Osteoblast (primary cell): ENCODE results near the gene METAP2. TPM values are rescaled to one million over a fixed set of nuclear protein-coding genes. Genes with fewer than 3 reads are reported as not detected.

Experiments used
- DNase-seq: peaks from one replicate; pipeline ENCODE4 v3.0.0; 2011; ENCODE audit warnings: low spot score, mixed read lengths; ENCODE audit not compliant: insufficient read length; ENCODE audit errors: missing footprints
- H2AFZ ChIP-seq: 2 replicates; pipeline ENCODE4 v1.6.0; 2011; ENCODE audit warnings: mild to moderate bottlenecking, low read length
- H3K27ac ChIP-seq: 2 replicates; pipeline ENCODE4 v1.5.1; 2011; ENCODE audit warnings: mild to moderate bottlenecking, low read depth, low read length, moderate library complexity
- H3K27me3 ChIP-seq: 2 replicates; pipeline ENCODE4 v1.6.0; 2012; ENCODE audit warnings: mild to moderate bottlenecking, control low read depth, inconsistent platforms, low read length, moderate library complexity; ENCODE audit not compliant: insufficient read depth
- H3K36me3 ChIP-seq: 2 replicates; pipeline ENCODE4 v1.5.1; 2011; ENCODE audit warnings: mild to moderate bottlenecking, low read length, control low read depth, moderate library complexity; ENCODE audit not compliant: insufficient read depth
- H3K4me1 ChIP-seq: 2 replicates; pipeline ENCODE4 v1.5.1; 2011; ENCODE audit warnings: mild to moderate bottlenecking, low read length, control low read depth, moderate library complexity; ENCODE audit not compliant: insufficient read depth
- H3K4me2 ChIP-seq: 2 replicates; pipeline ENCODE4 v1.6.0; 2011; ENCODE audit warnings: mild to moderate bottlenecking, low read length; ENCODE audit not compliant: insufficient read depth
- H3K4me3 ChIP-seq: fragments of 200-600 bp; sonication (generic); 3 replicates; pipeline ENCODE4 v1.5.1; 2012; ENCODE audit warnings: mild to moderate bottlenecking, low read length, inconsistent platforms; ENCODE audit not compliant: insufficient read depth
- H3K79me2 ChIP-seq: 2 replicates; pipeline ENCODE4 v1.6.0; 2012; ENCODE audit warnings: mild to moderate bottlenecking, low read length, control low read depth, inconsistent platforms; ENCODE audit not compliant: insufficient read depth
- H3K9me3 ChIP-seq: 2 replicates; pipeline ENCODE4 v1.5.1; 2011; ENCODE audit warnings: low read depth, low read length, control low read depth
- H4K20me1 ChIP-seq: 2 replicates; pipeline ENCODE4 v1.6.0; 2012; ENCODE audit warnings: mild to moderate bottlenecking, low read length, control low read depth; ENCODE audit not compliant: insufficient read depth
- CTCF ChIP-seq: IDR thresholded peaks from 2 replicates; pipeline ENCODE4 v1.5.1; 2011; ENCODE audit warnings: mild to moderate bottlenecking, low read depth, low read length, moderate library complexity; ENCODE audit errors: extremely low read depth
- total RNA-seq: library from RNA; depleted of rRNA; stranded (reverse); fragments of >200 nt; gene quantifications from 2 replicates; pipeline ENCODE4 v1.2.3, GENCODE V29; 2012

METAP2 gene
- total RNA-seq, 1 donor: 80.7 TPM

- Histone ChIP-seq H3K27me3 (no peaks in the 10 kb centered on the region), H4K20me1 (peaks cover 3% of the 10 kb centered on the region), H3K27ac (no peak overlapping the region), H3K9me3 (no peaks in the 10 kb centered on the region), H3K79me2 (peaks cover 29% of the 10 kb centered on the region), H3K4me2 (no peak overlapping the region), H2AFZ (no peak overlapping the region), H3K36me3 (peaks cover 56% of the 10 kb centered on the region), H3K4me3 (no peak overlapping the region), H3K4me1 (no peaks in the 10 kb centered on the region)
- no peak for DNase-seq
- TF ChIP-seq CTCF: no peak
These were observed 30.2 kb downstream of the METAP2 start for GRCh38 chr12:95504140-95504539.

DNA sequence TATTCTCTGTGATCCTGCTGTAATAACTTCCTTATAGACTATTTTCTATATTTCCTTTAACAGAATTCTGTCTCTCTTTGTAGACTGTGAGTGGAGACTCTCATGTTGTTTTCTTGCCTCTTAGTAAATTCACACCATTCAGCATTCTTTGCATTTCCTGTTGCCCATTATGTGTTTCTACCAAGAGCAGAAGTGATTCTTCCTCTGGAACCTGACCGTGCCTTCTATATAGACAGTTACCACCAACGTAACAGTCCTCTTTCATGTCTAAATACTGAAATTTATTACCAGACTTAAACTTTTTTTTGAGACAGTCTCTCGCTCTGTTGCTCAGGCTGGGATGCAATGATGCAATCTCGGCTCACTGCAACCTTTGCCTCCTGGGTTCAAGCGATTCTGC, 31.1 kb downstream of the METAP2 start:
- no peak for TF ChIP-seq CTCF
- Histone ChIP-seq H3K4me3 (no peak overlapping the region), H3K27ac (no peak overlapping the region), H3K4me2 (no peak overlapping the region), H3K27me3 (no peaks in the 10 kb centered on the region), H2AFZ (no peak overlapping the region), H3K4me1 (no peaks in the 10 kb centered on the region), H4K20me1 (peaks cover 3% of the 10 kb centered on the region), H3K36me3 (peaks cover 54% of the 10 kb centered on the region), H3K79me2 (peaks cover 22% of the 10 kb centered on the region), H3K9me3 (no peaks in the 10 kb centered on the region)
- no peak for DNase-seq

DNA sequence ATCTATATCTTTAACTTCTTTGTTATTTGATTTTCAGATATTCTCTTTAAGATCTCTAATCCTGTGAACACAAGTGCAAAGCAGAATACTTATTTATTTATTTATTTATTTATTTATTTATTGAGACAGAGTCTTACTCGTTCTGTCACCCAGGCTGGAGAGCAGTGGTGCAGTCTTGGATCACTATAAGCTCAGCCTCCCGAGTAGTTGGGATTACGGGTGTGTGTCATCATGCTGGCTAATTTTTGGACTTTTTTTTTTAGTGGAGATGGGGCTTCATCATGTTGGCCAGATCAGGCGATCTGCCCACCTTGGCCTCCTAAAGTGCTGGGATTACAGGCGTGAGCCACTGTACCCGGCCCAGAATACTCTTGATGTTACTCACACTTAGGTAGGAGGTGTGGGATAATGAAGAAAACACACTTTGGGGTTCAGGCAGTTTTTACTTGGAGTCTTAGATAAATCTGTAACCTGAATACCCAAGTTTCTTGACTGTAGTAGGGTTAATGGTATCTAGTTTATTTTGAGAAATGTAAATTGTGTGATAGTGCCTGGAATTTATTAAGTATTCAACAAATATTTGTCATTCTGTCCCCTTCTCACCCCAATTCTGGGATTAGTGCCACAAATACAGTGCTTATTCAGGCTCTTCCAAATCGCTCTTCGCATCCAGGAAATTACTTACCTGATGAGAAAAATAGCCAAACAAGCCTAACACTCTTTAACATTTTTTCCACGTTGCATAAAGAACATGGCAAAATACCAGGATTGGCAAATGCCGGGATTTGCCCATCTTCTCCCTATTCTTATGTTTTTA, 33.0 kb downstream of the METAP2 start:
- no peaks in the 10 kb centered on the region for H3K27me3 ChIP-seq
- no peak overlapping the region for H3K4me2 ChIP-seq
- no peak for TF ChIP-seq CTCF
- H3K27ac ChIP-seq: no peak overlapping the region
- no peaks in the 10 kb centered on the region for H3K9me3 ChIP-seq
- H3K4me1 ChIP-seq: no peaks in the 10 kb centered on the region
- no peak overlapping the region for H2AFZ ChIP-seq
- H4K20me1 ChIP-seq: no peaks in the 10 kb centered on the region
- peaks cover 55% of the 10 kb centered on the region for H3K36me3 ChIP-seq
- H3K79me2 ChIP-seq: peaks cover 17% of the 10 kb centered on the region
- no peak overlapping the region for H3K4me3 ChIP-seq
- no peak for DNase-seq

GRCh38 chr12:95509300-95509699, 35.3 kb downstream of the METAP2 start:
- Histone ChIP-seq H2AFZ (no peak overlapping the region), H3K4me3 (no peak overlapping the region), H3K79me2 (peaks cover 12% of the 10 kb centered on the region), H3K27ac (no peak overlapping the region), H3K36me3 (peaks cover 63% of the 10 kb centered on the region), H4K20me1 (no peaks in the 10 kb centered on the region), H3K27me3 (no peaks in the 10 kb centered on the region), H3K4me2 (no peak overlapping the region), H3K4me1 (no peaks in the 10 kb centered on the region), H3K9me3 (no peaks in the 10 kb centered on the region)
- DNase-seq: no peak
- TF ChIP-seq CTCF: no peak
